K562 (cell line): Measurements from ENCODE around the gene RAB41. TPM values are rescaled to one million over a fixed set of nuclear protein-coding genes. Genes with fewer than 3 reads are reported as not detected.

Experiments used
- ATAC-seq: fragments of 200-7000 bp; cut with Tn5 transposase; 3 replicates; pipeline ENCODE4 v1.9.1; 2020; ENCODE audit warnings: moderate library complexity
- BruUV-seq: library from RNA; stranded (reverse); fragments of 400-500 nt; replicated peaks from 2 replicates; lab custom pipeline; 2021; lab: Mats Ljungman, UMichigan
- CTCF ChIA-PET: fragments of 300-600 bp; formaldehyde crosslinking; extraction: SDS; loops from one replicate; lab custom pipeline; 2021; ENCODE audit warnings: low intra/inter-chr PET ratio; lab: Yijun Ruan, JAX
- POLR2A ChIA-PET: fragments of 300-600, 350-650 bp; sonication (Branson Sonifier 250); formaldehyde crosslinking; extraction: SDS; loops from one replicate; lab custom pipeline; 2021; ENCODE audit warnings: antibody characterized with exemption, inconsistent platforms; lab: Yijun Ruan, JAX
- DNase-seq, 4 experiments: peaks; one replicate each; pipeline versions ENCODE4 v3.0.0 to v3.0.0-alpha.2; 2011 to 2018; ENCODE audit warnings: low spot score in 3 of 4, mixed read lengths in 3 of 4; ENCODE audit errors: extremely low read depth in 1 of 4
- FAIRE-seq: peaks from 2 replicates; lab custom pipeline; 2011; peaks lifted over from hg19 to GRCh38; lab: Jason Lieb, UNC
- H2AFZ ChIP-seq: 2 replicates; pipeline ENCODE4 v1.6.0; 2011; ENCODE audit warnings: low read depth, low read length, control low read depth, inconsistent platforms
- H3K27ac ChIP-seq: fragments of 200-600 bp; 3 replicates; pipeline ENCODE4 v1.8.0; 2011; ENCODE audit warnings: low read depth, mild to moderate bottlenecking, control low read depth, inconsistent platforms, low read length, moderate library complexity, mixed read lengths; ENCODE audit errors: extremely low read depth
- H3K27me3 ChIP-seq, 2 experiments: fragments of 300-600 bp in 1 of 2; 2 replicates in 1 of 2; 3 replicates in 1 of 2; pipeline versions ENCODE4 v1.6.0 to v1.8.0; 2011; ENCODE audit warnings: inconsistent platforms in 2 of 2, low read length in 2 of 2, mild to moderate bottlenecking in 1 of 2, mixed read lengths in 1 of 2, moderate library complexity in 1 of 2; ENCODE audit not compliant: control insufficient read depth in 2 of 2, insufficient read depth in 2 of 2
- H3K36me3 ChIP-seq: fragments of 300-600 bp; 3 replicates; pipeline ENCODE4 v1.8.0; 2011; ENCODE audit warnings: mild to moderate bottlenecking, low read length, inconsistent platforms; ENCODE audit not compliant: control insufficient read depth, insufficient read depth
- H3K4me1 ChIP-seq, 2 experiments: fragments of 200-600 bp in 1 of 2; replicated peaks in 1 of 2; 2 replicates in 1 of 2; 3 replicates in 1 of 2; pipeline versions ENCODE4 v1.5.1 to v1.8.0; 2011; ENCODE audit warnings: inconsistent platforms in 2 of 2, low read length in 2 of 2, mild to moderate bottlenecking in 1 of 2, mixed read lengths in 1 of 2, moderate library complexity in 1 of 2; ENCODE audit not compliant: control insufficient read depth in 2 of 2, insufficient read depth in 2 of 2
- H3K4me2 ChIP-seq: 2 replicates; pipeline ENCODE4 v1.6.1; 2011; ENCODE audit warnings: low read length, control low read depth, inconsistent platforms, mixed read lengths; ENCODE audit not compliant: insufficient read depth
- H3K4me3 ChIP-seq: fragments of 200-600 bp; sonication (generic), shearing (Covaris generic); 2 replicates; pipeline ENCODE4 v1.5.1; 2016; ENCODE audit warnings: control low read depth, inconsistent platforms
- H3K79me2 ChIP-seq: fragments of 200-600 bp; 3 replicates; pipeline ENCODE4 v1.8.0; 2011; ENCODE audit warnings: low read length, inconsistent platforms; ENCODE audit not compliant: control insufficient read depth, insufficient read depth
- H3K9ac ChIP-seq, 2 experiments: 2 replicates each; pipeline versions ENCODE4 v1.6.0 to v1.6.1; 2011; ENCODE audit warnings: low read depth in 2 of 2, low read length in 2 of 2, control low read depth in 1 of 2, inconsistent platforms in 1 of 2, mild to moderate bottlenecking in 1 of 2, mixed read lengths in 1 of 2; ENCODE audit not compliant: insufficient read depth in 1 of 2
- H3K9me1 ChIP-seq: one replicate; pipeline ENCODE4 v1.6.0; 2011; ENCODE audit warnings: inconsistent platforms, mild to moderate bottlenecking, low read length, moderate library complexity; ENCODE audit not compliant: control insufficient read depth, insufficient read depth
- H3K9me3 ChIP-seq: replicated peaks from 2 replicates; pipeline ENCODE4 v1.5.1; 2011; ENCODE audit warnings: low read depth, low read length, inconsistent platforms; ENCODE audit not compliant: control insufficient read depth, insufficient read depth
- H4K20me1 ChIP-seq: replicated peaks from 2 replicates; pipeline ENCODE4 v1.6.1; 2011; ENCODE audit warnings: low read length, inconsistent platforms, mixed read lengths; ENCODE audit not compliant: control insufficient read depth, insufficient read depth
- CTCF ChIP-seq, 3 experiments: IDR thresholded peaks in 2 of 3; conservative IDR thresholded peaks in 1 of 3; 2 replicates each; pipeline ENCODE4 v1.5.1; 2011 to 2012; ENCODE audit warnings: low read length in 3 of 3, mild to moderate bottlenecking in 3 of 3, control low read depth in 2 of 3, improper control_type of control experiment in 1 of 3, inconsistent platforms in 1 of 3, low read depth in 1 of 3, mixed read lengths in 1 of 3, moderate library complexity in 1 of 3; ENCODE audit not compliant: insufficient read depth in 2 of 3
- JUNB ChIP-seq: fragments of 450-650 bp; formaldehyde crosslinking; conservative IDR thresholded peaks from 2 replicates; pipeline ENCODE4 v1.4.0; 2020; ENCODE audit warnings: mild to moderate bottlenecking
- LCOR ChIP-seq: sonication (generic); formaldehyde crosslinking; IDR thresholded peaks from 2 replicates; pipeline ENCODE4 v1.8.0; 2022; ENCODE audit warnings: mild to moderate bottlenecking, missing genetic modification reagents
- RAD51 ChIP-seq: fragments of 450-650 bp; IDR thresholded peaks from 2 replicates; pipeline ENCODE4 v1.7.1; 2016; ENCODE audit warnings: low read depth, mild to moderate bottlenecking, borderline replicate concordance
- ZNF785 ChIP-seq: fragments of 250-450 bp; sonication (Bioruptor Pico); IDR thresholded peaks from 2 replicates; pipeline ENCODE4 v1.4.0; 2020; ENCODE audit warnings: mild to moderate bottlenecking
- WGBS: fragments of 100-300 bp; shearing (Covaris generic); methylation state at CpG from one replicate; pipeline ENCODE4 v1.1.6; 2016; ENCODE audit warnings: low coverage, mixed read lengths; ENCODE audit not compliant: insufficient coverage; ENCODE audit errors: missing lambda C conversion rate; 5-methylcytosine and 5-hydroxymethylcytosine counted together
- in situ Hi-C: fragments of 300-500 bp; cut with MboI; formaldehyde crosslinking; loops from 4 replicates; pipeline ENCODE4 v1.15.0; 2018; ENCODE audit warnings: inconsistent platforms, mixed read lengths
- intact Hi-C: fragments of 100-400 bp; cut with micrococcal nuclease; formaldehyde crosslinking; loops from 2 replicates; pipeline ENCODE4 v1.14.2; 2022
- polyA plus RNA-seq, 8 experiments: library from polyadenylated mRNA; depleted of rRNA in 4 of 8; stranded (reverse) in 5 of 8; unstranded in 3 of 8; fragments of >200 nt; fragmentation: Nextera tagmentation in 2 of 8; fragmentation: Illumina TruSeq in 1 of 8; extraction: Ambion mirVana in 2 of 8; extraction: Trizol in 1 of 8; gene quantifications; 2 replicates each; pipeline versions ENCODE4 v1.2.1 to v1.2.3, GENCODE V29; 2011 to 2014; ENCODE audit warnings: inconsistent platforms in 1 of 8, missing spikeins in 1 of 8
- small RNA-seq: library from RNA; depleted of rRNA; stranded (forward); fragments of <200 nt; gene quantifications from one replicate; pipeline ENCODE3, GENCODE V24; 2014
- total RNA-seq, 7 experiments: library from RNA; depleted of rRNA in 6 of 7; stranded (reverse); fragments of >200 nt in 6 of 7; fragmentation: Illumina TruSeq in 2 of 7; extraction: Trizol in 2 of 7; gene quantifications; 2 replicates each; pipeline versions ENCODE4 v1.2.1 to v1.2.3, GENCODE V29; 2011 to 2021; ENCODE audit warnings: low replicate concordance in 1 of 7

RAB41 gene
- total and polyA plus RNA-seq, 9 of the 15 experiments (the other 6 are each of a cell fraction or from before 2014, with no cell fraction given), result 0.08 TPM; not detected in 8

GRCh38 chrX:70332600-70332999 is 50.6 kb downstream of the RAB41 start:
- BruUV-seq, result no TSS peak
- in situ Hi-C loops (no loop called here), intact Hi-C loops (no loop called here)
- ATAC-seq (peak; percentile 64; the same call in 1 of the 3 replicates), DNase-seq (peak in 3 of 4 experiments; percentile 1 to 11 (median 5)), FAIRE-seq (no peak)
- no peaks in the 10 kb centered on the region for H4K20me1 ChIP-seq
- no peaks in the 10 kb centered on the region for H3K79me2 ChIP-seq
- no peak overlapping the region for H3K27ac ChIP-seq
- no peaks in the 10 kb centered on the region for H3K4me1 ChIP-seq
- no peaks in the 10 kb centered on the region for H3K9me3 ChIP-seq
- no peak overlapping the region for H3K9ac ChIP-seq
- H3K4me3 ChIP-seq, result no peak overlapping the region
- CTCF ChIA-PET, result no interaction called here
- TF ChIP-seq CTCF (IDR thresholded peaks at IDR 0.05 in 2 of 3, conservative IDR thresholded peaks at IDR 0.05 in 1 of 3; ENCODE audit: insufficient read depth in 2 of 3, low read depth in 1 of 3, low read length in 3 of 3) (0 out of 6 replicates have a peak, but pooled peaks of 1 of the 3 experiments have one; percentile 22), LCOR (CRISPR knock-in tag) (no peak), RAD51 (no peak), JUNB (no peak), ZNF785 (CRISPR knock-in tag) (no peak)
- WGBS, result 100% methylated on average over 1 of the region's 1 CpG
- POLR2A ChIA-PET, result interaction anchor here (1.0 kb wide), 1 partner anchor 26 kb away, joined by 6 read pairs; no protein-coding TSS in a partner anchor
- no peak overlapping the region for H2AFZ ChIP-seq
- H3K36me3 ChIP-seq, result peaks cover 59% of the 10 kb centered on the region; the same call in 2 of the 3 replicates
- no peaks in the 10 kb centered on the region for H3K9me1 ChIP-seq
- no peaks in the 10 kb centered on the region for H3K27me3 ChIP-seq
- H3K4me2 ChIP-seq, result no peak overlapping the region

Small RNAs within 50 kb of the gene (small RNA-seq; reads per million reads assigned to genes)
- 0.77 reads per million, percentile 46 among the genes with 10 or more reads in this experiment for gene RNA5SP507

Other genes starting within 250 kb of the RAB41 start
Only the 7 nearest of the 11 such genes appear.
- not detected in 2 replicates for gene DGAT2L6, start 104.7 kb upstream of the RAB41 start, total RNA-seq (2014; rRNA removed)
- gene DGAT2L6, start 104.7 kb upstream of the RAB41 start, total RNA-seq (2014; rRNA removed; fragmentation: Illumina TruSeq; extraction: Trizol), result not detected in 2 replicates
- gene DGAT2L6, start 104.7 kb upstream of the RAB41 start, total RNA-seq (2015; rRNA removed; fragmentation: Illumina TruSeq; extraction: Trizol), result not detected in 2 replicates
- gene DGAT2L6, start 104.7 kb upstream of the RAB41 start, total RNA-seq (2021), result not detected in 2 replicates
- not detected in 2 replicates for gene DGAT2L6, start 104.7 kb upstream of the RAB41 start, polyA plus RNA-seq (2011; rRNA removed)
- gene DGAT2L6, start 104.7 kb upstream of the RAB41 start, polyA plus RNA-seq (2014; fragmentation: Illumina TruSeq; extraction: Trizol), result not detected in 2 replicates
- not detected for gene DGAT2L6, start 104.7 kb upstream of the RAB41 start, polyA plus RNA-seq (2014; fragmentation: Nextera tagmentation; extraction: Ambion mirVana)
- gene DGAT2L6, start 104.7 kb upstream of the RAB41 start, polyA plus RNA-seq (2014; rRNA removed), result not detected in 2 replicates
- not detected in 2 replicates for gene AWAT1, start 47.5 kb upstream of the RAB41 start, total RNA-seq (2014; rRNA removed)
- not detected in 2 replicates for gene AWAT1, start 47.5 kb upstream of the RAB41 start, total RNA-seq (2014; rRNA removed; fragmentation: Illumina TruSeq; extraction: Trizol)
- not detected in 2 replicates for gene AWAT1, start 47.5 kb upstream of the RAB41 start, total RNA-seq (2015; rRNA removed; fragmentation: Illumina TruSeq; extraction: Trizol)
- gene AWAT1, start 47.5 kb upstream of the RAB41 start, total RNA-seq (2021), result not detected in 2 replicates
- not detected in 2 replicates for gene AWAT1, start 47.5 kb upstream of the RAB41 start, polyA plus RNA-seq (2011; rRNA removed)
- gene AWAT1, start 47.5 kb upstream of the RAB41 start, polyA plus RNA-seq (2014; fragmentation: Illumina TruSeq; extraction: Trizol), result not detected in 2 replicates
- not detected for gene AWAT1, start 47.5 kb upstream of the RAB41 start, polyA plus RNA-seq (2014; fragmentation: Nextera tagmentation; extraction: Ambion mirVana)
- gene AWAT1, start 47.5 kb upstream of the RAB41 start, polyA plus RNA-seq (2014; rRNA removed), result not detected in 2 replicates
- not detected in 2 replicates for gene P2RY4, start 22.0 kb upstream of the RAB41 start, total RNA-seq (2014; rRNA removed)
- not detected in 2 replicates for gene P2RY4, start 22.0 kb upstream of the RAB41 start, total RNA-seq (2014; rRNA removed; fragmentation: Illumina TruSeq; extraction: Trizol)
- gene P2RY4, start 22.0 kb upstream of the RAB41 start, total RNA-seq (2015; rRNA removed; fragmentation: Illumina TruSeq; extraction: Trizol), result not detected in 2 replicates
- gene P2RY4, start 22.0 kb upstream of the RAB41 start, total RNA-seq (2021), result not detected in 2 replicates
- gene P2RY4, start 22.0 kb upstream of the RAB41 start, polyA plus RNA-seq (2011; rRNA removed), result not detected in 2 replicates
- not detected in 2 replicates for gene P2RY4, start 22.0 kb upstream of the RAB41 start, polyA plus RNA-seq (2014; fragmentation: Illumina TruSeq; extraction: Trizol)
- not detected for gene P2RY4, start 22.0 kb upstream of the RAB41 start, polyA plus RNA-seq (2014; fragmentation: Nextera tagmentation; extraction: Ambion mirVana)
- not detected in 2 replicates for gene P2RY4, start 22.0 kb upstream of the RAB41 start, polyA plus RNA-seq (2014; rRNA removed)
- gene ARR3, start 13.8 kb upstream of the RAB41 start, total RNA-seq (2014; rRNA removed), result not detected in 2 replicates
- gene ARR3, start 13.8 kb upstream of the RAB41 start, total RNA-seq (2014; rRNA removed; fragmentation: Illumina TruSeq; extraction: Trizol), result not detected in 2 replicates
- not detected in 2 replicates for gene ARR3, start 13.8 kb upstream of the RAB41 start, total RNA-seq (2015; rRNA removed; fragmentation: Illumina TruSeq; extraction: Trizol)
- not detected in 2 replicates for gene ARR3, start 13.8 kb upstream of the RAB41 start, total RNA-seq (2021)
- not detected in 2 replicates for gene ARR3, start 13.8 kb upstream of the RAB41 start, polyA plus RNA-seq (2011; rRNA removed)
- not detected in 2 replicates for gene ARR3, start 13.8 kb upstream of the RAB41 start, polyA plus RNA-seq (2014; fragmentation: Illumina TruSeq; extraction: Trizol)
- not detected for gene ARR3, start 13.8 kb upstream of the RAB41 start, polyA plus RNA-seq (2014; fragmentation: Nextera tagmentation; extraction: Ambion mirVana)
- gene ARR3, start 13.8 kb upstream of the RAB41 start, polyA plus RNA-seq (2014; rRNA removed), result not detected in 2 replicates
- gene PDZD11, start 7.8 kb downstream of the RAB41 start, total RNA-seq (2014; rRNA removed), result 20.7 and 21.9 TPM in 2 replicates
- 32.5 and 34.5 TPM in 2 replicates for gene PDZD11, start 7.8 kb downstream of the RAB41 start, total RNA-seq (2014; rRNA removed; fragmentation: Illumina TruSeq; extraction: Trizol)
- gene PDZD11, start 7.8 kb downstream of the RAB41 start, total RNA-seq (2015; rRNA removed; fragmentation: Illumina TruSeq; extraction: Trizol), result 24.7 and 28.6 TPM in 2 replicates
- 25.0 and 25.1 TPM in 2 replicates for gene PDZD11, start 7.8 kb downstream of the RAB41 start, total RNA-seq (2021)
- gene PDZD11, start 7.8 kb downstream of the RAB41 start, polyA plus RNA-seq (2011; rRNA removed), result 44.2 and 67.1 TPM in 2 replicates
- 45.6 and 52.9 TPM in 2 replicates for gene PDZD11, start 7.8 kb downstream of the RAB41 start, polyA plus RNA-seq (2014; fragmentation: Illumina TruSeq; extraction: Trizol)
- gene PDZD11, start 7.8 kb downstream of the RAB41 start, polyA plus RNA-seq (2014; fragmentation: Nextera tagmentation; extraction: Ambion mirVana), result 100 to 1,000 TPM in 1 of 2 experiments, 10 to 100 TPM in 1; 93.7 to 109 TPM
- 36.4 and 42.2 TPM in 2 replicates for gene PDZD11, start 7.8 kb downstream of the RAB41 start, polyA plus RNA-seq (2014; rRNA removed)
- 26.7 and 27.3 TPM in 2 replicates for gene KIF4A, start 7.9 kb downstream of the RAB41 start, total RNA-seq (2014; rRNA removed)
- 35.9 and 38.3 TPM in 2 replicates for gene KIF4A, start 7.9 kb downstream of the RAB41 start, total RNA-seq (2014; rRNA removed; fragmentation: Illumina TruSeq; extraction: Trizol)
- 36.2 and 40.0 TPM in 2 replicates for gene KIF4A, start 7.9 kb downstream of the RAB41 start, total RNA-seq (2015; rRNA removed; fragmentation: Illumina TruSeq; extraction: Trizol)
- 35.4 and 40.3 TPM in 2 replicates for gene KIF4A, start 7.9 kb downstream of the RAB41 start, total RNA-seq (2021)
- gene KIF4A, start 7.9 kb downstream of the RAB41 start, polyA plus RNA-seq (2011; rRNA removed), result 27.9 and 42.7 TPM in 2 replicates
- 36.8 and 42.0 TPM in 2 replicates for gene KIF4A, start 7.9 kb downstream of the RAB41 start, polyA plus RNA-seq (2014; fragmentation: Illumina TruSeq; extraction: Trizol)
- gene KIF4A, start 7.9 kb downstream of the RAB41 start, polyA plus RNA-seq (2014; fragmentation: Nextera tagmentation; extraction: Ambion mirVana), result 10 to 100 TPM; 13.0 to 24.6 TPM
- 27.2 and 30.2 TPM in 2 replicates for gene KIF4A, start 7.9 kb downstream of the RAB41 start, polyA plus RNA-seq (2014; rRNA removed)
- gene GDPD2, start 141.1 kb downstream of the RAB41 start, total RNA-seq (2014; rRNA removed), result not detected in 2 replicates
- gene GDPD2, start 141.1 kb downstream of the RAB41 start, total RNA-seq (2014; rRNA removed; fragmentation: Illumina TruSeq; extraction: Trizol), result not detected in 2 replicates
- gene GDPD2, start 141.1 kb downstream of the RAB41 start, total RNA-seq (2015; rRNA removed; fragmentation: Illumina TruSeq; extraction: Trizol), result not detected in 2 replicates
- gene GDPD2, start 141.1 kb downstream of the RAB41 start, total RNA-seq (2021), result 0.09 TPM in 1 of 2 replicates, not detected in the other
- gene GDPD2, start 141.1 kb downstream of the RAB41 start, polyA plus RNA-seq (2011; rRNA removed), result 0.07 TPM in 1 of 2 replicates, not detected in the other
- not detected in 2 replicates for gene GDPD2, start 141.1 kb downstream of the RAB41 start, polyA plus RNA-seq (2014; fragmentation: Illumina TruSeq; extraction: Trizol)
- gene GDPD2, start 141.1 kb downstream of the RAB41 start, polyA plus RNA-seq (2014; fragmentation: Nextera tagmentation; extraction: Ambion mirVana), result not detected
- gene GDPD2, start 141.1 kb downstream of the RAB41 start, polyA plus RNA-seq (2014; rRNA removed), result not detected in 2 replicates